ENCODE results near the gene ENOPH1. TPM values are rescaled to one million over a fixed set of nuclear protein-coding genes. Genes with fewer than 3 reads are reported as not detected.

Gene ENOPH1
- total RNA-seq, 1 donor from 2014 or later = 16.7 TPM

- H3K36me3 ChIP-seq (ENCODE audit: control insufficient read depth in 3 of 3, insufficient read depth in 3 of 3, low read length in 3 of 3) = peaks cover 0 to 2% (median 0%) of the 10 kb centered on the region in 3 donors
- no peaks in the 10 kb centered on the region for H3K27me3 ChIP-seq (ENCODE audit: control insufficient read depth in 3 of 3, insufficient read depth in 3 of 3, low read length in 3 of 3)
- H3K9me3 ChIP-seq (ENCODE audit: control insufficient read depth in 3 of 3, low read length in 3 of 3) = no peaks in the 10 kb centered on the region
- H3K9ac ChIP-seq (ENCODE audit: low read depth in 1 of 3, low read length in 3 of 3) = no peak overlapping the region
- no peak overlapping the region for H3K4me3 ChIP-seq (ENCODE audit: low read length in 3 of 3)
- H3K27ac ChIP-seq (ENCODE audit: low read depth, low read length) = no peak overlapping the region
- H3K4me1 ChIP-seq (ENCODE audit: control insufficient read depth in 3 of 3, insufficient read depth in 3 of 3, low read length in 3 of 3) = no peaks in the 10 kb centered on the region
These were observed 66.0 kb downstream of the ENOPH1 start for GRCh38 chr4:82496349-82496748.

- H3K9ac ChIP-seq (ENCODE audit: low read depth in 1 of 3, low read length in 3 of 3) = no peak overlapping the region
- H3K4me3 ChIP-seq (ENCODE audit: low read length in 3 of 3) = no peak overlapping the region
- H3K4me1 ChIP-seq (ENCODE audit: control insufficient read depth in 3 of 3, insufficient read depth in 3 of 3, low read length in 3 of 3) = no peaks in the 10 kb centered on the region
- H3K27me3 ChIP-seq (ENCODE audit: control insufficient read depth in 3 of 3, insufficient read depth in 3 of 3, low read length in 3 of 3) = no peaks in the 10 kb centered on the region
- no peak overlapping the region for H3K27ac ChIP-seq (ENCODE audit: low read depth, low read length)
- H3K9me3 ChIP-seq (ENCODE audit: control insufficient read depth in 3 of 3, low read length in 3 of 3) = no peaks in the 10 kb centered on the region
- H3K36me3 ChIP-seq (ENCODE audit: control insufficient read depth in 3 of 3, insufficient read depth in 3 of 3, low read length in 3 of 3) = peaks cover 0 to 4% (median 0%) of the 10 kb centered on the region in 3 donors
These were observed 69.5 kb downstream of the ENOPH1 start for GRCh38 chr4:82499738-82500434.

- Histone ChIP-seq H3K36me3 (ENCODE audit: control insufficient read depth in 3 of 3, insufficient read depth in 3 of 3, low read length in 3 of 3) (peaks cover 0 to 2% (median 0%) of the 10 kb centered on the region in 3 donors), H3K27ac (ENCODE audit: low read depth, low read length) (no peak overlapping the region), H3K27me3 (ENCODE audit: control insufficient read depth in 3 of 3, insufficient read depth in 3 of 3, low read length in 3 of 3) (no peaks in the 10 kb centered on the region), H3K9ac (ENCODE audit: low read depth in 1 of 3, low read length in 3 of 3) (no peak overlapping the region), H3K4me1 (ENCODE audit: control insufficient read depth in 3 of 3, insufficient read depth in 3 of 3, low read length in 3 of 3) (no peaks in the 10 kb centered on the region), H3K9me3 (ENCODE audit: control insufficient read depth in 3 of 3, low read length in 3 of 3) (no peaks in the 10 kb centered on the region), H3K4me3 (ENCODE audit: low read length in 3 of 3) (no peak overlapping the region)
These were observed 70.2 kb downstream of the ENOPH1 start for GRCh38 chr4:82500435-82501153.

DNA sequence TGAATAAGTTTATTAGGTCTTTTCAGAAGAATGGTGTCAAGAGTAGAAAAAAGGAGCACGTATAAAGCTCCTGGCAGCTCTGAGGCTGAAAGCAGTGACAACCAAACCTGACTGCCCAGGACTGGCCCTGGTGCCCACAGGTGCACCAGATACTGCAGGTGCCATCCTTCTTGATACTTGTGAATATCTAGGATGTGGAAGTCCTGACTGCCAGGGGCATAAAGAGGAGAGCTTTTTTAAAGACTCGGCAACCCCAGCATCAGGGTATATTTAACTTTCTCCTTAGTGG, 70.7 kb downstream of the ENOPH1 start:
- Histone ChIP-seq H3K9ac (ENCODE audit: low read depth in 1 of 3, low read length in 3 of 3) (no peak overlapping the region), H3K27ac (ENCODE audit: low read depth, low read length) (no peak overlapping the region), H3K36me3 (ENCODE audit: control insufficient read depth in 3 of 3, insufficient read depth in 3 of 3, low read length in 3 of 3) (peaks cover 0 to 2% (median 0%) of the 10 kb centered on the region in 3 donors), H3K4me3 (ENCODE audit: low read length in 3 of 3) (no peak overlapping the region), H3K4me1 (ENCODE audit: control insufficient read depth in 3 of 3, insufficient read depth in 3 of 3, low read length in 3 of 3) (no peaks in the 10 kb centered on the region), H3K9me3 (ENCODE audit: control insufficient read depth in 3 of 3, low read length in 3 of 3) (no peaks in the 10 kb centered on the region), H3K27me3 (ENCODE audit: control insufficient read depth in 3 of 3, insufficient read depth in 3 of 3, low read length in 3 of 3) (no peaks in the 10 kb centered on the region)

GRCh38 chr4:82508011-82508410, 77.6 kb downstream of the ENOPH1 start:
- no peaks in the 10 kb centered on the region for H3K4me1 ChIP-seq (ENCODE audit: control insufficient read depth in 3 of 3, insufficient read depth in 3 of 3, low read length in 3 of 3)
- H3K9ac ChIP-seq (ENCODE audit: low read depth in 1 of 3, low read length in 3 of 3) = no peak overlapping the region
- no peaks in the 10 kb centered on the region for H3K27me3 ChIP-seq (ENCODE audit: control insufficient read depth in 3 of 3, insufficient read depth in 3 of 3, low read length in 3 of 3)
- H3K4me3 ChIP-seq (ENCODE audit: low read length in 3 of 3) = no peak overlapping the region
- H3K9me3 ChIP-seq (ENCODE audit: control insufficient read depth in 3 of 3, low read length in 3 of 3) = no peaks in the 10 kb centered on the region
- no peak overlapping the region for H3K27ac ChIP-seq (ENCODE audit: low read depth, low read length)
- H3K36me3 ChIP-seq (ENCODE audit: control insufficient read depth in 3 of 3, insufficient read depth in 3 of 3, low read length in 3 of 3) = no peaks in the 10 kb centered on the region

- no peaks in the 10 kb centered on the region for H3K27me3 ChIP-seq (ENCODE audit: control insufficient read depth in 3 of 3, insufficient read depth in 3 of 3, low read length in 3 of 3)
- H3K9me3 ChIP-seq (ENCODE audit: control insufficient read depth in 3 of 3, low read length in 3 of 3) = no peaks in the 10 kb centered on the region
- no peak overlapping the region for H3K4me3 ChIP-seq (ENCODE audit: low read length in 3 of 3)
- H3K36me3 ChIP-seq (ENCODE audit: control insufficient read depth in 3 of 3, insufficient read depth in 3 of 3, low read length in 3 of 3) = no peaks in the 10 kb centered on the region
- no peak overlapping the region for H3K9ac ChIP-seq (ENCODE audit: low read depth in 1 of 3, low read length in 3 of 3)
- no peak overlapping the region for H3K27ac ChIP-seq (ENCODE audit: low read depth, low read length)
- H3K4me1 ChIP-seq (ENCODE audit: control insufficient read depth in 3 of 3, insufficient read depth in 3 of 3, low read length in 3 of 3) = no peaks in the 10 kb centered on the region
These were observed 78.5 kb downstream of the ENOPH1 start for GRCh38 chr4:82508806-82509428.

GRCh38 chr4:82510216-82510615, 79.8 kb downstream of the ENOPH1 start:
- H3K27ac ChIP-seq (ENCODE audit: low read depth, low read length) = no peak overlapping the region
- no peaks in the 10 kb centered on the region for H3K4me1 ChIP-seq (ENCODE audit: control insufficient read depth in 3 of 3, insufficient read depth in 3 of 3, low read length in 3 of 3)
- H3K27me3 ChIP-seq (ENCODE audit: control insufficient read depth in 3 of 3, insufficient read depth in 3 of 3, low read length in 3 of 3) = no peaks in the 10 kb centered on the region
- H3K9ac ChIP-seq (ENCODE audit: low read depth in 1 of 3, low read length in 3 of 3) = no peak overlapping the region
- no peak overlapping the region for H3K4me3 ChIP-seq (ENCODE audit: low read length in 3 of 3)
- H3K9me3 ChIP-seq (ENCODE audit: control insufficient read depth in 3 of 3, low read length in 3 of 3) = no peaks in the 10 kb centered on the region
- no peaks in the 10 kb centered on the region for H3K36me3 ChIP-seq (ENCODE audit: control insufficient read depth in 3 of 3, insufficient read depth in 3 of 3, low read length in 3 of 3)

Small RNA genes within 50 kb of the gene (small RNA-seq; reads per million reads assigned to genes)
- gene RF00150 = not detected

Other genes starting within 250 kb of the ENOPH1 start
- 51.7 TPM for gene HNRNPD, start 56.6 kb upstream of the ENOPH1 start, total RNA-seq
- 123 TPM for gene HNRNPDL, start 128 bp upstream of the ENOPH1 start, total RNA-seq
- gene TMEM150C, start 131.4 kb downstream of the ENOPH1 start, total RNA-seq = 4.2 TPM